GM12865 (cell line): ENCODE measurements around the gene PLBD1.

Experiments
- DNase-seq: peaks from one replicate; pipeline ENCODE4 v3.0.0; 2010; ENCODE audit warnings: low read depth
- H3K4me3 ChIP-seq: 2 replicates; pipeline ENCODE4 v1.5.1; 2011; ENCODE audit warnings: mild to moderate bottlenecking, low read depth, low read length, control low read depth
- CTCF ChIP-seq: IDR thresholded peaks from 2 replicates; pipeline ENCODE4 v1.5.1; 2011; ENCODE audit warnings: low read length, control low read depth, low read depth, inconsistent platforms; ENCODE audit not compliant: insufficient read depth; ENCODE audit errors: missing control alignments

PLBD1 gene

GRCh38 chr12:14481201-14481600 lies 86.5 kb downstream of the PLBD1 start:
- H3K4me3 ChIP-seq, result no peak overlapping the region
- TF ChIP-seq CTCF, result no peak
- no peak for DNase-seq

GRCh38 chr12:14479004-14479403 lies 88.7 kb downstream of the PLBD1 start:
- no peak overlapping the region for H3K4me3 ChIP-seq
- no peak for DNase-seq
- no peak for TF ChIP-seq CTCF

DNA sequence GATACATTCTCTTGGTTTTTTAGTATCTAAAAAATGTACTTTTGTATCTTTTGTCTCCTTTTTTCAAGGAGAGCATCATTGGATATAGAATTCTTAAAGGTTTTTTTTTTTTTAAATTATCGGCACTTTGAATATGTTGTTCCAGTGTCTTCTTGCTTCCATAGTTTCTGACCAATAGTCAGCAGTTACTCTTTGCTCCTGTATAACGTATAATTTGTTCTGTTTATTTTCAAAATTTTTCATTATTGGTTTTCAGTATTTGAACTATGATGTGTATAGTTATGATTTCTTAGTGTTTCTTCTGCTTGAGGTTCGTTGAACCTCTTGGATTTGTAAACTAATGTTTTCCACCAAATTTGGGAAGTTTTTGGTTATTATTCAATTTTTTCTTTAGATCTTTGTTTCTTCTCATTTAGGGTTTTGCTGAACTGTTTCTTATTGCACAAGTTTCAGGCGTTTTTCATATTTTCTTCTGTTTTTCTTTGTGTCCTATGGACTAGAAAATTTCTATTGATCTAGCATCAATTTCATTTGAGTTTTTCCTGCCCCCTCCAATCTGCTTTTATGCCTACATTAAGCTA lies 93.9 kb downstream of the PLBD1 start:
- H3K4me3 ChIP-seq, result no peak overlapping the region
- no peak for TF ChIP-seq CTCF
- no peak for DNase-seq

- no peak overlapping the region for H3K4me3 ChIP-seq
- DNase-seq, result no peak
- no peak for TF ChIP-seq CTCF
Observed at GRCh38 chr12:14471497-14471896, 96.2 kb downstream of the PLBD1 start.

DNA sequence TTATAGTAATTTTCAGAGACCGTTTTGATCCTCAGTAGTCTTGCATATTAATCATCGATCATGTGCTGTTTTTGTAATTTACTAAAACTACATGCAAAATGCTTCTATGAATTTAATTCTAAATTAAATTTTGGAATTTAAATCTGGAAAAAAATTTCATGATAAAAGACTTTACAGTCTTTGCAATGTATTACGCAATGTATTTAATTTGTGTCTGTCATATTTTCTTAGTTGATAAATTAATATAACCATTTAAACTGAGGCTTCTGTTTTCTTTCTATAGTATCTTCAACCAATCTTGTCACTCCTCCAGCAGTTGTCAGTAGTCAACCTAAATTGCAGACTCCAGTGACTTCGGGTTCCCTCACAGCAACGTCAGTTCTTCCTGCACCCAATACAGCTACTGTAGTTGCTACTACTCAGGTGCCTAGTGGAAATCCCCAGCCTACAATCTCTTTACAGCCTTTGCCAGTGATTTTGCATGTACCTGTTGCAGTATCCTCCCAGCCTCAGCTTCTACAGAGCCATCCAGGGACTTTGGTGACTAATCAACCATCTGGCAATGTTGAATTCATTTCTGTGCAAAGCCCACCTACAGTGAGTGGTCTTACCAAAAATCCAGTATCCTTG lies 107.4 kb downstream of the PLBD1 start:
- no peak for DNase-seq
- no peak for TF ChIP-seq CTCF
- H3K4me3 ChIP-seq, result no peak overlapping the region

GRCh38 chr12:14454098-14454907 lies 113.4 kb downstream of the PLBD1 start:
- no peak overlapping the region for H3K4me3 ChIP-seq
- TF ChIP-seq CTCF, result peak; percentile 69
- peak; percentile 82 for DNase-seq
